Retinal pigment epithelial cell (primary cell): ENCODE results near the gene ZBTB26.

Experiments
- DNase-seq: peaks from one replicate; pipeline ENCODE4 v3.0.0-alpha.2; 2010; ENCODE audit warnings: low read depth
- H3K4me3 ChIP-seq: 2 replicates; pipeline ENCODE4 v1.5.1; 2011; ENCODE audit warnings: mild to moderate bottlenecking, low read length, control low read depth, moderate library complexity
- CTCF ChIP-seq: conservative IDR thresholded peaks from 2 replicates; pipeline ENCODE4 v1.5.1; 2011; ENCODE audit warnings: low read depth, low read length, control low read depth, inconsistent platforms

ZBTB26 gene

GRCh38 chr9:122951056-122951455, 19.7 kb upstream of the ZBTB26 start:
- TF ChIP-seq CTCF = no peak
- no peak overlapping the region for H3K4me3 ChIP-seq
- DNase-seq = no peak

- DNase-seq = no peak
- H3K4me3 ChIP-seq = no peak overlapping the region
- no peak for TF ChIP-seq CTCF
These were observed 19.0 kb upstream of the ZBTB26 start for GRCh38 chr9:122950263-122950662.

DNA sequence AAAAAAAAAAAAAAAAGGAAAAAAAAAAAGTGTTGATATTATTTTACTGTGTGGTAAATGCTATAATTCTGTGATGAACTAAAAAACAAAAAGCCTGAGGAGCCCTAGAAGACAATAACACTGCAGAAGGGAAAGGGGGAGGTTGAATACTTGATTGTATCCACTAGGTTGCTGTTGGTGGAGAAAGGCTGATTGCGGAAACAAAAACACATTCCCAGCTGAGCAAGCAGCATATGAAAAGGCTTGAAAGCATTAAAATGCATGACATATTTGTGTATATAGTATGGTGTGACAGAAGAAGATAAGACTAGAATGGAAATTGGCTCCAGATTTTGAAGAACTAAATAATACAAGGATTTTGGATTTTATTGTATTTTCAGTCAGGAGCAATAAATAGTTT, 18.4 kb upstream of the ZBTB26 start:
- DNase-seq = no peak
- no peak overlapping the region for H3K4me3 ChIP-seq
- TF ChIP-seq CTCF = no peak

GRCh38 chr9:122948313-122948712, 17.0 kb upstream of the ZBTB26 start:
- DNase-seq = no peak
- TF ChIP-seq CTCF = no peak
- no peak overlapping the region for H3K4me3 ChIP-seq

DNA sequence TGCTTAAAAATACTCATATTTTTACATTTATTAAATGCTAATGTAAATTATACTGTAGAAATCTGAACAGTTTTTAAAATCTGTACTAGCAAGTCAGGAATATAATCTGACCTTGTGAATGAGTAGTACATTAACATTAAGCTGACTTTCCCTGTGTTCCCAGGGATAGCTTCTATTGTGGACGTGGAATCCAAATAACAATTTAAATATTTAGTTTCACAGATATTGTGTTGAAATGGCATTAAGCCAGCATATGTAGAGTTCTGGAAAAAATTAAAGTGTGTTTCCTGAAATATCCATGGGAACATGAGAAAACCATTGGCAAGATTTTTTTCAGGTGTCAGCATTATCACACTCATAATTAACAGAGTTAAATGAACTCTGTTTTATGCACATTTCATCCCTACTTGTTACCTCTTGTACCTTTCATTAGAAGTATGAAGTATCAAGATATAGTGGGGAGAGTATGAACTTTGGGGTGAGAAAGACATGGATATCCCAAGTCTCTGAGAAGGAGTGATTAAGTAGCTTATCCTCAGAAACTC, 15.2 kb upstream of the ZBTB26 start:
- TF ChIP-seq CTCF = no peak
- H3K4me3 ChIP-seq = no peak overlapping the region
- no peak for DNase-seq

GRCh38 chr9:122944960-122945888, 13.9 kb upstream of the ZBTB26 start:
- no peak overlapping the region for H3K4me3 ChIP-seq
- no peak for TF ChIP-seq CTCF
- DNase-seq = no peak

DNA sequence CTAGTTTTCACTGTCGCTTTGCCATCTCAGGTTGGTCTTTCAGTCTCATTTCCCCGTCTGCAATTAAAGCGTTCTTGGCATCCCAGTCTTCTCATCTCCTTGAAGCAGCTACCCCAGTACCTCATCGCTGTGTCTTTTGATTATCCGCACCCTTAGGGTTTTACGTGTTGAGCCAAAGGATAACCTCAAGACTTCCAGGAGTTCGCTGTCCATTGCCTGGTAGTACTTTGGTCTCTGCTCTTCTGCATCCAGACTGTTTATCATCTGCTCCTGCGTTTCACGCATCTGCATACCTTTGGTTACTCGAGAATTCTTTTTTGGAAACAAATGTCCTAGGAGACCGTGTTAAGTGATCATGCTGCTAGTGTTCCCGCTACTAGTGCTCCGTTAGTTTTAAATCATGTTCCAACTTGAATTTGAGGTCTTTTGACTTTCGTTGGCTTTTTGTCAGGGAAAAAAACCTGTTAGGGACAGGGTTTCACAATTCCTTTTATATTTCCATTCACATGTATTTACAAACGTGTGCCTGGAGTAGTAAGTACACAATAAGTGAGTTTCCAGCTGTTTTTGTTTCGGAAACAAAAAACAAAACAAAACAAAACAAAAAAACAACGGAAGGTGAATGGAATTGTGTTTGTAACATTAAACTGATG, 10.4 kb upstream of the ZBTB26 start:
- peak overlapping the region; percentile 85 for H3K4me3 ChIP-seq
- DNase-seq = no peak
- TF ChIP-seq CTCF = no peak
